HG02840 (cell line): ENCODE results near the gene SMG6.
A peak's percentile ranks its signal among the peaks of the same experiment; 100 is the strongest.

Experiments used
- ATAC-seq: cut with Tn5 transposase; IDR thresholded peaks from one replicate; pipeline ENCODE4 v1.9.1; 2021; ENCODE audit warnings: mild to moderate bottlenecking, moderate library complexity, moderate number of reproducible peaks; ENCODE audit not compliant: unreplicated experiment, low FRiP score

SMG6 gene

GRCh38 chr17:2040942-2041560, 262.5 kb downstream of the SMG6 start:
- ATAC-seq = no peak

GRCh38 chr17:2040219-2040827, 263.3 kb downstream of the SMG6 start:
- no peak for ATAC-seq

- no peak for ATAC-seq
Measured at GRCh38 chr17:2037155-2037554, 266.4 kb downstream of the SMG6 start.

GRCh38 chr17:2035541-2036488, 267.8 kb downstream of the SMG6 start:
- ATAC-seq = no peak

GRCh38 chr17:2034806-2035540, 268.6 kb downstream of the SMG6 start:
- no peak for ATAC-seq

GRCh38 chr17:2034157-2034556, 269.4 kb downstream of the SMG6 start:
- ATAC-seq = no peak

- no peak for ATAC-seq
Measured at GRCh38 chr17:2033153-2033552, 270.4 kb downstream of the SMG6 start.

GRCh38 chr17:2030779-2031163, 272.8 kb downstream of the SMG6 start:
- ATAC-seq = no peak

GRCh38 chr17:2029911-2030778, 273.4 kb downstream of the SMG6 start, which contains the start of gene DPH1:
DPH1 (plus strand) TSS chr17:2030153; CDS start chr17:2030170, 17 bp downstream.
- peak; percentile 53 for ATAC-seq

- ATAC-seq = no peak
Measured at GRCh38 chr17:2028737-2029136, 274.8 kb downstream of the SMG6 start.

- ATAC-seq = no peak
Measured at GRCh38 chr17:2028234-2028614, 275.4 kb downstream of the SMG6 start.

- ATAC-seq = no peak
Measured at GRCh38 chr17:2027528-2028233, 275.9 kb downstream of the SMG6 start.

GRCh38 chr17:2025622-2026309, 277.8 kb downstream of the SMG6 start:
- no peak for ATAC-seq

GRCh38 chr17:2025220-2025621, 278.4 kb downstream of the SMG6 start, which contains the start of gene RTN4RL1:
RTN4RL1 (minus strand) TSS chr17:2025334; CDS start chr17:2024865, 469 bp downstream.
- no peak for ATAC-seq

GRCh38 chr17:2024572-2025219, 278.9 kb downstream of the SMG6 start:
- ATAC-seq = no peak

- no peak for ATAC-seq
Measured at GRCh38 chr17:2023692-2024571, 279.7 kb downstream of the SMG6 start.

GRCh38 chr17:2023256-2023655, 280.3 kb downstream of the SMG6 start:
- ATAC-seq = no peak
